ENCODE measurements around the gene OR2V1. TPM values are rescaled to one million over a fixed set of nuclear protein-coding genes. Genes with fewer than 3 reads are reported as not detected.
A peak's percentile ranks its signal among the peaks of the same experiment; 100 is the strongest.

The OR2V1 gene
- total RNA-seq, 2 donors from 2014 or later, result not detected

DNA sequence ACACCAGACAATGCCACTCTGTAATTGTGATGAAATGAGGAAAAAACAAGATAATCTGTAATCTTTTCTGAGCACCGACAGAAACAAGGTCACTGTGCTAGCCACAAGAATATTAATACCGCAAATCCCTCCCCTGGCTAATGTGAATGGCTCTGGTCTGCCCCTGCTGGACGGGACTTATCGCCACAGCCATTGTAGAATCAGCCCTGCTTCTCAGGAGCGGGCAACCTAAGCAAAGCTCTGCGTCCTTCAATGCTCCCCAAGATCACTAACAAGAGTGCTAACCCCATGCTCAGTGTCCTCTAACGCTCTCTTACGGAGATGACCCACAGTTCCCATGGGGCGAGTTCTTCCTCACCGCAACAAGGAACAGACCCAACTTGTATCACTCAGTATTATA, 42.7 kb downstream of the OR2V1 start:
- no peak for DNase-seq (ENCODE audit: low spot score)
- intact Hi-C loops (cut with DNase I), result no loop called here

GRCh38 chr5:181087309-181087708, 43.7 kb downstream of the OR2V1 start:
- DNase-seq (ENCODE audit: low spot score), result no peak
- intact Hi-C loops (cut with DNase I), result no loop called here

DNA sequence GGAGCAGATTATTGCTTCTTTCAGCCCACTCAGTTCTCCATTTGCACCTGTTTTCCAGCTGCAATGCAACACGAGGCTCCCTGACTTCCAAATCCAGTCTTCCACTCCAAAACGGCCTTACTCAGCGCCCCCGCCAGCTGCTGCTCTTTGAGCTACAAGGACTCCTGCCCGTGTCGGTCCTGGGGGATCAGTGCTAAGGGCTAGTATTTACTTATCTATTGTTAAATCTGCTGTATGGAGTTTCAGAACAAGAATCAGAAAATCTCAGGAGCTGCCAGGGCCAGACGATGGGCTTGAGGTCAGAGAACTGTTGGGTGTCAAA, 44.1 kb downstream of the OR2V1 start:
- intact Hi-C loops (cut with DNase I), result no loop called here
- no peak for DNase-seq (ENCODE audit: low spot score)

- intact Hi-C loops (cut with DNase I), result no loop called here
- DNase-seq (ENCODE audit: low spot score), result peak; percentile 70
Measured at GRCh38 chr5:181086026-181086883, 44.7 kb downstream of the OR2V1 start.

DNA sequence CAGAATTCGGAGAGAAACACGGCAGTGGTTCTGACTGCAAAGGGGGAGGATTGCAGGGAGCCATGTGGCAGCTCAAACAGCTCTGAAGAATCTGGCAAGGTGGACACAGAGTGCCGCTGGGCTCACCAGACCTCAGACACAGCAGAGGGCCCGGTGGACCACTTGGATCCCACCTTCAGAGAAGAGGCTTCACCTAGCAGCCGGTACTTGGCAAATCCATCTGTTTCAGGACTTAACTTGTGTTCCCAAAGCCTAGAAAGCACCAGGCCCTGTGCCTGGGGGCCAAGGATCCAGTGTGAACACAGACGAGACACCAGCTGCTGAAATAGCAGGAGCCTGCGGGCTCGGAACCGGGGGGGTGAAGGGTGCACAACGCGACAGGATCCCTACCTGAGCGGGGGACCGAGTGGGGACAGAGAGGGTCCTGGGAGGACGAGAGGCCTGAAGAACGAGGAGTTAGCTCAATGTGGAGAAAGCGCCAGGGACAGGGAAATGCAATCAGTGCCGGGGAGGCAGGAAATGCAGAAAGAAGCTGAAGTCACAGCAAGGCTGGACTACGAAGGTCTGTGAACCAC, 46.3 kb downstream of the OR2V1 start:
- no peak for DNase-seq (ENCODE audit: low spot score)
- intact Hi-C loops (cut with DNase I), result no loop called here

DNA sequence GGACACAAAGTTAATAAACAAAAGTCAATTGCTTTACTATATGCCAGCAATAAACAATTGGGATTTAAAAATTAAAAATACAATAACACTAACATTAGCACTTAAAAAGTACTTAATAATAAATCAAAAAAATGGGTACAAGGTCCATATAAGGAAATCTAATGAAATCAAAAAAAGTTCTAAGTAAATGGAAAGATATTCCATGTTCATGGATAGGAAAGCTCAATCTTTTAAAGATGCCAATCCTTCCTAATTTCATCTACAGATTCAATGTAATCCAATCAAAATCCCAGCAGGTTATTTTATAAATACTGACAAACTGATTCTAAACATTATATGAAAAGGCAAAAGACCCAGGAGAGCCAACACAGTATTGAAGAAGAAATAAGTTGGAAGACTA, 49.0 kb downstream of the OR2V1 start:
- DNase-seq (ENCODE audit: low spot score), result no peak
- intact Hi-C loops (cut with DNase I), result no loop called here

DNA sequence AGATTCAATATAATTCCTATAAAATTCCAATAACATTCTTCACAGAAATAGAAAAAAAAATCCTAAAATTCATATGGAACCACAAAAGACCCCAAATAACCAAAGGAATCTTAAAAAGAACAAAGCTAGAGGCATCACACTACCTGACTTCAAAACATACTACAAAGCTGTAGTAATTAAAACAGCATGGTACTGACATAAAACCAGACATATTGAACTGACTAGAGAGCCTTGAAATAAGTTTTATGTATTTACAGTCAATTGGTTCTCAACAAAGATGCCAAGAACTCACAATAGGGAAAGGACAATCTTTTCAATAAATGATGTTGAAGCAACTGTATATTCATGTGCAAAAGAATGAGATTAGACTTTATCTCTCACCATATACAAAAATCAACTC, 54.0 kb downstream of the OR2V1 start:
- intact Hi-C loops (cut with DNase I), result no loop called here
- DNase-seq (ENCODE audit: low spot score), result no peak

Other genes starting within 250 kb of the OR2V1 start
- not detected for gene BTNL8, start 232.0 kb downstream of the OR2V1 start, total RNA-seq
- gene BTNL3, start 142.3 kb downstream of the OR2V1 start, total RNA-seq, result not detected
- gene BTNL9, start 90.9 kb downstream of the OR2V1 start, total RNA-seq, result 10 to 100 TPM; 13.4 to 22.6 TPM
- not detected for gene OR2V2, start 16.4 kb upstream of the OR2V1 start, total RNA-seq
- gene TRIM7, start 74.0 kb upstream of the OR2V1 start, total RNA-seq, result 1 to 10 TPM; 3.1 to 3.5 TPM
- 10 to 100 TPM; 15.2 to 20.4 TPM for gene TRIM41, start 92.1 kb upstream of the OR2V1 start, total RNA-seq
- gene RACK1, start 112.7 kb upstream of the OR2V1 start, total RNA-seq, result 1,000 to 10,000 TPM; 1,013 to 1,030 TPM
- 10 to 100 TPM in 1 of 2 donors, 1 to 10 TPM in 1; 9.5 to 12.1 TPM for gene TRIM52, start 130.0 kb upstream of the OR2V1 start, total RNA-seq
- not detected for gene OR4F3, start 236.1 kb upstream of the OR2V1 start, total RNA-seq